HepG2 (cell line): ENCODE data around the gene ENC1. TPM values are rescaled to one million over a fixed set of nuclear protein-coding genes. Genes with fewer than 3 reads are reported as not detected.

Experiments used
- ATAC-seq: fragments of 200-7000 bp; cut with Tn5 transposase; 3 replicates; pipeline ENCODE4 v1.9.1; 2020; ENCODE audit warnings: mild to moderate bottlenecking, moderate library complexity
- BruUV-seq: library from RNA; stranded (reverse); fragments of 400-500 nt; replicated peaks from 2 replicates; lab custom pipeline; 2021; lab: Mats Ljungman, UMichigan
- CTCF ChIA-PET: fragments of 300-600 bp; formaldehyde crosslinking; extraction: SDS; loops from one replicate; lab custom pipeline; 2021; ENCODE audit warnings: low total read pairs, inconsistent platforms, low intra/inter-chr PET ratio; lab: Yijun Ruan, JAX
- POLR2A ChIA-PET: fragments of 350-600 bp; sonication (Branson Sonifier 250); formaldehyde crosslinking; loops from one replicate; lab custom pipeline; 2020; ENCODE audit warnings: antibody characterized with exemption, inconsistent platforms; lab: Yijun Ruan, JAX
- DNase-seq: peaks from one replicate; pipeline ENCODE4 v3.0.0-alpha.2; 2015; ENCODE audit warnings: low spot score
- FAIRE-seq: peaks from 3 replicates; lab custom pipeline; 2011; peaks lifted over from hg19 to GRCh38; lab: Jason Lieb, UNC
- H2AFZ ChIP-seq: one replicate; pipeline ENCODE4 v1.6.1; 2011; ENCODE audit warnings: low read length, inconsistent platforms
- H3K27ac ChIP-seq: fragments of 300-600 bp; 3 replicates; pipeline ENCODE4 v1.8.0; 2011; ENCODE audit warnings: mixed run types, mild to moderate bottlenecking, mixed read lengths, low read length, inconsistent platforms; ENCODE audit not compliant: insufficient read depth; ENCODE audit errors: extremely low read length
- H3K27me3 ChIP-seq, 2 experiments: fragments of 200-600 bp in 1 of 2; 2 replicates in 1 of 2; 3 replicates in 1 of 2; pipeline versions ENCODE4 v1.6.0 to v1.8.0; 2011; ENCODE audit warnings: low read length in 2 of 2, mild to moderate bottlenecking in 2 of 2, moderate library complexity in 2 of 2, inconsistent platforms in 1 of 2; ENCODE audit not compliant: insufficient read depth in 2 of 2, control insufficient read depth in 1 of 2
- H3K36me3 ChIP-seq, 2 experiments: fragments of 200-600 bp in 1 of 2; replicated peaks in 1 of 2; 2 replicates in 1 of 2; 3 replicates in 1 of 2; pipeline versions ENCODE4 v1.5.1 to v1.8.0; 2011; ENCODE audit warnings: low read length in 2 of 2, inconsistent platforms in 1 of 2; ENCODE audit not compliant: insufficient read depth in 2 of 2, control insufficient read depth in 1 of 2
- H3K4me1 ChIP-seq: 2 replicates; pipeline ENCODE4 v1.5.1; 2012; ENCODE audit warnings: low read length, inconsistent platforms; ENCODE audit not compliant: insufficient read depth
- H3K4me2 ChIP-seq: 2 replicates; pipeline ENCODE4 v1.6.0; 2011; ENCODE audit warnings: low read depth, low read length, inconsistent platforms
- H3K4me3 ChIP-seq, 3 experiments: fragments of 200-600 bp in 1 of 3; sonication (generic), shearing (Covaris generic) in 1 of 3; replicated peaks in 1 of 3; 2 replicates each; pipeline ENCODE4 v1.5.1; 2011 to 2016; ENCODE audit warnings: low read length in 3 of 3, inconsistent platforms in 2 of 3, low read depth in 2 of 3, mild to moderate bottlenecking in 2 of 3, control low read depth in 1 of 3, mixed read lengths in 1 of 3; ENCODE audit not compliant: insufficient read depth in 1 of 3
- H3K79me2 ChIP-seq: one replicate; pipeline ENCODE4 v1.6.1; 2011; ENCODE audit warnings: low read length, inconsistent platforms; ENCODE audit not compliant: insufficient read depth
- H3K9ac ChIP-seq: 2 replicates; pipeline ENCODE4 v1.6.0; 2011; ENCODE audit warnings: mild to moderate bottlenecking, low read depth, low read length, inconsistent platforms; ENCODE audit not compliant: insufficient read depth
- H3K9me3 ChIP-seq: 2 replicates; pipeline ENCODE4 v1.5.1; 2012; ENCODE audit warnings: mild to moderate bottlenecking, low read length
- H4K20me1 ChIP-seq: 2 replicates; pipeline ENCODE4 v1.6.0; 2011; ENCODE audit warnings: inconsistent platforms, mild to moderate bottlenecking, low read length, moderate library complexity; ENCODE audit not compliant: insufficient read depth
- ADNP ChIP-seq: sonication (generic); formaldehyde crosslinking; IDR thresholded peaks from 2 replicates; pipeline ENCODE4 v1.4.0; 2020; ENCODE audit warnings: missing genetic modification reagents
- ATF6 ChIP-seq: sonication (generic); formaldehyde crosslinking; conservative IDR thresholded peaks from 2 replicates; pipeline ENCODE4 v1.4.0; 2020; ENCODE audit warnings: missing genetic modification reagents
- BRD4 ChIP-seq: sonication (generic); formaldehyde crosslinking; IDR thresholded peaks from 2 replicates; pipeline ENCODE4 v1.4.0; 2020; ENCODE audit warnings: missing genetic modification reagents
- CENPBD1 ChIP-seq: sonication (generic); formaldehyde crosslinking; IDR thresholded peaks from 2 replicates; pipeline ENCODE4 v1.8.0; 2022; ENCODE audit warnings: missing genetic modification reagents, low read depth, mild to moderate bottlenecking, borderline replicate concordance
- CTCF ChIP-seq: sonication (generic); formaldehyde crosslinking; IDR thresholded peaks from 2 replicates; pipeline ENCODE4 v1.5.0; 2020; ENCODE audit warnings: mild to moderate bottlenecking, missing genetic modification reagents, moderate library complexity
- ELF3 ChIP-seq: IDR thresholded peaks from 2 replicates; pipeline ENCODE4 v1.6.1; 2016; ENCODE audit warnings: missing genetic modification reagents, missing compliant biosample characterization
- HNF4A ChIP-seq: sonication (generic); formaldehyde crosslinking; IDR thresholded peaks from 2 replicates; pipeline ENCODE4 v1.4.0; 2020; ENCODE audit warnings: missing genetic modification reagents
- ISL2 ChIP-seq: sonication (generic); formaldehyde crosslinking; IDR thresholded peaks from 2 replicates; pipeline ENCODE4 v1.5.0; 2020; ENCODE audit warnings: missing genetic modification reagents
- KLF13 ChIP-seq: sonication (generic); formaldehyde crosslinking; IDR thresholded peaks from 2 replicates; pipeline ENCODE4 v1.4.0; 2020; ENCODE audit warnings: mild to moderate bottlenecking, missing genetic modification reagents
- SMARCC2 ChIP-seq: fragments of 450-650 bp; IDR thresholded peaks from 2 replicates; pipeline ENCODE4 v1.6.1; 2017; ENCODE audit warnings: antibody characterized with exemption, mild to moderate bottlenecking
- SP1 ChIP-seq, 2 experiments: fragments of 450-650 bp in 1 of 2; sonication (generic) in 1 of 2; formaldehyde crosslinking in 1 of 2; IDR thresholded peaks; 2 replicates each; pipeline versions ENCODE4 v1.4.0 to v1.6.1; 2016 to 2020; ENCODE audit warnings: missing genetic modification reagents in 1 of 2
- TCF7 ChIP-seq: sonication (generic); IDR thresholded peaks from 2 replicates; pipeline ENCODE4 v1.6.1; 2016; ENCODE audit warnings: antibody characterized with exemption, low read depth
- ZBTB7B ChIP-seq: sonication (generic); formaldehyde crosslinking; IDR thresholded peaks from 2 replicates; pipeline ENCODE4 v1.4.0; 2020; ENCODE audit warnings: missing genetic modification reagents
- ZNF205 ChIP-seq: IDR thresholded peaks from 2 replicates; pipeline ENCODE4 v1.6.1; 2018; ENCODE audit warnings: missing biosample characterization, missing genetic modification reagents
- ZNF552 ChIP-seq: sonication (generic); formaldehyde crosslinking; IDR thresholded peaks from 2 replicates; pipeline ENCODE4 v1.9.0; 2022; ENCODE audit warnings: missing genetic modification reagents, mild to moderate bottlenecking, borderline replicate concordance
- ZNF574 ChIP-seq: sonication (generic); formaldehyde crosslinking; IDR thresholded peaks from 2 replicates; pipeline ENCODE4 v1.4.0; 2020; ENCODE audit warnings: missing genetic modification reagents
- WGBS: methylation state at CpG from one replicate; pipeline ENCODE4 v1.1.6; 2017; ENCODE audit warnings: low lambda C conversion rate; 5-methylcytosine and 5-hydroxymethylcytosine counted together
- in situ Hi-C: cut with HindIII; loops from 2 replicates; pipeline ENCODE4 v1.10.0; 2017; ENCODE audit warnings: low pct_unique_long_range_greater_than_20kb; ENCODE audit not compliant: extremely low pct_ligation_motif_present
- intact Hi-C: fragments of 100-400 bp; cut with micrococcal nuclease; formaldehyde crosslinking; loops from one replicate; pipeline ENCODE4 v1.10.0; 2022; ENCODE audit not compliant: unreplicated experiment
- polyA plus RNA-seq, 8 experiments: library from polyadenylated mRNA; depleted of rRNA in 3 of 8; stranded (reverse) in 7 of 8; unstranded in 1 of 8; fragments of >200 nt; fragmentation: Illumina TruSeq in 4 of 8; extraction: Trizol in 4 of 8; gene quantifications; 2 replicates each; pipeline versions ENCODE4 v1.2.1 to v1.2.3, GENCODE V29; 2011 to 2016; ENCODE audit warnings: low read depth in 4 of 8, missing spikeins in 1 of 8, mixed read lengths in 1 of 8; ENCODE audit not compliant: insufficient read depth in 1 of 8
- total RNA-seq, 5 experiments: library from RNA; depleted of rRNA; stranded (reverse); fragments of >200 nt; fragmentation: Illumina TruSeq; extraction: Trizol; gene quantifications; 2 replicates each; pipeline ENCODE4 v1.2.3, GENCODE V29; 2016; ENCODE audit warnings: low read depth in 1 of 5

The ENC1 gene
- total and polyA plus RNA-seq, 2 of the 13 experiments (the other 11 are each of a cell fraction or from before 2014, with no cell fraction given): 63.8 to 64.4 TPM

- TF ChIP-seq ATF6 (CRISPR knock-in tag) (no peak), CENPBD1 (CRISPR knock-in tag) (no peak), CTCF (no peak), ZNF552 (CRISPR knock-in tag) (no peak), ADNP (CRISPR knock-in tag) (no peak), BRD4 (no peak), SP1 (IDR thresholded peaks at IDR 0.05) (no peak), SP1 (CRISPR knock-in tag; IDR thresholded peaks at IDR 0.05) (no peak)
These were observed 37.2 kb downstream of the ENC1 start (continued) for GRCh38 chr5:74603376-74603775.

- Histone ChIP-seq H3K79me2 (no peaks in the 10 kb centered on the region), H3K9ac (no peak overlapping the region), H4K20me1 (no peaks in the 10 kb centered on the region), H2AFZ (no peak overlapping the region), H3K36me3 (no peaks in the 10 kb centered on the region), H3K27me3 (no peaks in the 10 kb centered on the region), H3K9me3 (no peaks in the 10 kb centered on the region), H3K27ac (peak overlapping the region; percentile 8), H3K4me2 (peak overlapping the region; percentile 22; the same call in 1 of the 2 replicates), H3K4me1 (peaks cover 60% of the 10 kb centered on the region), H3K4me3 (no peak overlapping the region)
- ChIA-PET POLR2A (interaction anchor here (0.7 to 1.5 kb wide), 2 partner anchors 41 to 99 kb away, joined by 3 to 8 read pairs; partner anchors contain the start of gene ENC1), CTCF (no interaction called here)
- intact Hi-C loops: loop anchor here (5.0 kb wide), 1 partner anchor 33 kb away; no protein-coding TSS in a partner anchor
- no TSS peak for BruUV-seq
- FAIRE-seq (no peak), ATAC-seq (no peak), DNase-seq (peak; percentile 29)
- 17% methylated on average over 2 of the region's 2 CpGs for WGBS
- in situ Hi-C loops: no loop called here
- no peak for TF ChIP-seq SMARCC2
- TF ChIP-seq ISL2 (CRISPR knock-in tag): 0 out of 2 replicates have a peak, but pooled peaks have one; percentile 12
- 0 out of 2 replicates have a peak, but pooled peaks have one; percentile 27 for TF ChIP-seq ZNF574 (CRISPR knock-in tag)
- peak; percentile 61 for TF ChIP-seq HNF4A (CRISPR knock-in tag)
- TF ChIP-seq TCF7: 0 out of 2 replicates have a peak, but pooled peaks have one; percentile 7
- TF ChIP-seq ELF3 (CRISPR knock-in tag): 0 out of 2 replicates have a peak, but pooled peaks have one; percentile 19
- TF ChIP-seq ZNF205 (CRISPR knock-in tag): no peak
- no peak for TF ChIP-seq KLF13
- TF ChIP-seq ZBTB7B (CRISPR knock-in tag): peak; percentile 56
These were observed 41.4 kb downstream of the ENC1 start for GRCh38 chr5:74599148-74599547.
